ENCODE measurements around the gene VIPR2. TPM values are rescaled to one million over a fixed set of nuclear protein-coding genes. Genes with fewer than 3 reads are reported as not detected.

VIPR2 gene
- total RNA-seq, 4 donors from 2014 or later, result 0.33 to 0.56 TPM; not detected in 2

- H3K27ac ChIP-seq, result no peak overlapping the region
- H3K9me3 ChIP-seq, result no peaks in the 10 kb centered on the region
- no peaks in the 10 kb centered on the region for H3K36me3 ChIP-seq
- WGBS, 2 donors, result 64 to 72% methylated on average over 22 of the region's 22 CpGs
- no peak for TF ChIP-seq CTCF (IDR thresholded peaks at IDR 0.05)
- no peak for TF ChIP-seq POLR2A (IDR thresholded peaks at IDR 0.05)
- intact Hi-C loops (cut with DNase I), result no loop called here
- H3K4me1 ChIP-seq, result no peaks in the 10 kb centered on the region
- H3K4me3 ChIP-seq (replicated peaks in 1 of 3), result no peak overlapping the region
- no peaks in the 10 kb centered on the region for H3K27me3 ChIP-seq
- no peak for DNase-seq
Measured at GRCh38 chr7:159098811-159099655, 45.6 kb downstream of the VIPR2 start.

GRCh38 chr7:159098424-159098786 lies 46.3 kb downstream of the VIPR2 start:
- Histone ChIP-seq H3K27ac (no peak overlapping the region), H3K4me3 (replicated peaks in 1 of 3) (no peak overlapping the region), H3K4me1 (no peaks in the 10 kb centered on the region), H3K27me3 (no peaks in the 10 kb centered on the region), H3K36me3 (no peaks in the 10 kb centered on the region), H3K9me3 (no peaks in the 10 kb centered on the region)
- intact Hi-C loops (cut with DNase I), result no loop called here
- TF ChIP-seq CTCF (IDR thresholded peaks at IDR 0.05) (no peak), POLR2A (IDR thresholded peaks at IDR 0.05) (no peak)
- DNase-seq, result no peak
- WGBS, 2 donors, result 82 to 85% methylated on average over 6 of the region's 6 CpGs

- intact Hi-C loops (cut with DNase I), result no loop called here
Measured at GRCh38 chr7:159097661-159098423, 46.8 kb downstream of the VIPR2 start.

GRCh38 chr7:159096736-159097581 lies 47.7 kb downstream of the VIPR2 start:
- no peak overlapping the region for H3K4me3 ChIP-seq (replicated peaks in 1 of 3)
- DNase-seq, result no peak

More at GRCh38 chr7:159097661-159098423, 46.8 kb downstream of the VIPR2 start:
- TF ChIP-seq POLR2A (IDR thresholded peaks at IDR 0.05) (no peak), CTCF (IDR thresholded peaks at IDR 0.05) (no peak)
- no peaks in the 10 kb centered on the region for H3K27me3 ChIP-seq
- no peak overlapping the region for H3K27ac ChIP-seq
- H3K9me3 ChIP-seq, result no peaks in the 10 kb centered on the region
- no peaks in the 10 kb centered on the region for H3K36me3 ChIP-seq
- DNase-seq, result no peak
- no peak overlapping the region for H3K4me3 ChIP-seq (replicated peaks in 1 of 3)
- no peaks in the 10 kb centered on the region for H3K4me1 ChIP-seq
- WGBS, 2 donors, result 80 to 85% methylated on average over 15 to 22 of the region's 23 CpGs

More at GRCh38 chr7:159096736-159097581, 47.7 kb downstream of the VIPR2 start:
- TF ChIP-seq POLR2A (IDR thresholded peaks at IDR 0.05), result no peak
- no peak for TF ChIP-seq CTCF (IDR thresholded peaks at IDR 0.05)
- intact Hi-C loops (cut with DNase I), result no loop called here
- Histone ChIP-seq H3K9me3 (no peaks in the 10 kb centered on the region), H3K27ac (no peak overlapping the region), H3K27me3 (no peaks in the 10 kb centered on the region), H3K36me3 (no peaks in the 10 kb centered on the region), H3K4me1 (no peaks in the 10 kb centered on the region)
- WGBS, 2 donors, result 87 to 94% methylated on average over 20 to 27 of the region's 27 CpGs
